ENCODE data around the gene ADAM22.

ADAM22 gene

DNA sequence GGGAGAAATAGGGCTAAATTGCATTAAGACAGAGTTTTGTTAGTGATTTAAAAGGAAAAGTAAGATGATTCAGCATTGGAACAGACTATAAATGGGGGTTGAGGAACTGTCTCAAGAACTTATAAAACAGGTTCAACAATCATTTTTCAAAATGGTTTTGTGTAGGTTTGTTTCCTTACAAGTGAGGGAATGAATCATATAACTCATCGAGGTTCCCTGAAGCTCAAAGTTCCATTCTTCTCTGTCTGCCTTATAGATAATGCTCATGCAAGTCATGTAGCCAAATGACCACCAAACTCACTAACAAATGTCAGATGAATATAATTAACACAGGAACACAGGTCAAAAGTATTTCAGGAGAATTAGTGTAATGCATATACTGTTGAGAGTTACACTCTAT lies 27.7 kb downstream of the ADAM22 start:
- DNase-seq (ENCODE audit: low spot score): no peak

DNA sequence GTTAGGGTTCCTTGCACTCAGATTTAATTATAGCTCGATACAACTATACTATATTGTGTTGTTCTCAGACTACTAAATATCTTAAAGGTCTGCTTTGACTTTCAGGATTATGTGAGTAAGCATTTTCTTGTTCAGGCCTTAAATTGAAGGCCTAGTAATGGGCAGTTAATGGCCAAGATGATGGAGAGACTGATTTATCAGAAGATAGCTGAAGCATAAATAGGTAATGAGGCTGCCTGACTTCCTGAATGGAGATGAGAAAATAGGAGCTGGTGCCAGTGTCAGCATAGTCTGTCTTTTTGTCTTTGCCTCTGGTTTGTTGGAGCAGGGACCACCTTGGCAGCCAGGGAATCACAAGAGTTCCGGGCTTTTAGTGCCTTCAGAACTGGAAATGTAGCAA lies 32.2 kb downstream of the ADAM22 start:
- no peak for DNase-seq (ENCODE audit: low spot score)

DNA sequence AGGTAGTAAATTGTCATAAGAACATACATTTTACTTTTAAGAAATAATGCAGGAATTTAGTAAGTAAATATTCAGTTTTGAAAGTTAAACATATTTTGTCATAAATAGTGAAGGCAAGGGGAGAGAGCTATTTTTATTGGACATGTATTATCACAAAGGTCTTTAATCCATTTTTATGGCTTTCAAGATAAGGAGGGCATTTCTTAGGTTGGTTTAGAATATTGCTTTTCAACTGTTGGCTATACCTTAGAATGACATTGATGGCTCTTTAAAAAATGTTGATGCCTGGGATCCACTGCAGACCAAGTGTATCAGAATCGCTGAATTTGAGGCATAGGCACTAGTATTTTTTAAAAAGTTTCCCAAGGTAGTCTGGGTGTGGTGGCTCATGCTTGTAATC lies 34.0 kb downstream of the ADAM22 start:
- no peak for DNase-seq (ENCODE audit: low spot score)

DNA sequence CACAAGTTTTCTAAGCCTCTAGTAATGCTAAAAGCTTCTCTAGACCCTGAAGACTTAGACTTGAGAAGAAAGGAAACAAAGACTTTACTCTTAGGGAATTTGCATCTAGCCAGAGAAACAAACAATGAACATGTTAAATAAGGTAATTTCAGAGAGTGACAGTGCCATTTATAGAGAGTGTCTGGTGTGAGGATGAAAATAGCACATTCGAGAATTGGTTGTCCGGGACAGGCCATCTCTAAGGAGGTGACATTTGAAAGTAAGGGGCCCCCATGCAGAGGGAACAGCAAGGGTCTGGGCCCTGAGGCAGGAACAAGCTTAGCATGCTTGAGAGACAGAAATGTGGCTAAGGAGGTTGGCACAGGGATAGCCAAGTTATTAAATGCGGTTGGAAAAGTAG lies 48.1 kb downstream of the ADAM22 start:
- DNase-seq (ENCODE audit: low spot score): no peak

GRCh38 chr7:87984088-87984487 lies 50.0 kb downstream of the ADAM22 start:
- DNase-seq (ENCODE audit: low spot score): no peak

DNA sequence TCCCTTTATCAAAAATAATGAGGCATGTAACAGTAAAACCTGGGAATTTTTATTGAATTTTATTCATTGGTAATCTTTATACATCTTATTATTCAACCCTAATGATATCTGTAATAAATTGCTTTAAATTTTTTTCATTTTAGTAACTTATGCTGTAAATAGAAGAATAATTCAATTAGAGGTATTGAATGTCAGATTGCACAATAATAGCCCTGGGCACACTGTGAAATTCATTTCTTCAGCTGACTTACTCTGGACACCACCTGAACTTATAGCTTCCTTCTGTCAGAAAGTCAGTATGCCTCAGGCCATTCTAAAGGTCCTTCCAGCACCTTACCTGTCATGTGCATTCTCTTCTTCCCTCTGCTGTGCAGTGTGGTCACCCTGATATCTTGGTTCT lies 59.2 kb downstream of the ADAM22 start:
- DNase-seq (ENCODE audit: low spot score): no peak

DNA sequence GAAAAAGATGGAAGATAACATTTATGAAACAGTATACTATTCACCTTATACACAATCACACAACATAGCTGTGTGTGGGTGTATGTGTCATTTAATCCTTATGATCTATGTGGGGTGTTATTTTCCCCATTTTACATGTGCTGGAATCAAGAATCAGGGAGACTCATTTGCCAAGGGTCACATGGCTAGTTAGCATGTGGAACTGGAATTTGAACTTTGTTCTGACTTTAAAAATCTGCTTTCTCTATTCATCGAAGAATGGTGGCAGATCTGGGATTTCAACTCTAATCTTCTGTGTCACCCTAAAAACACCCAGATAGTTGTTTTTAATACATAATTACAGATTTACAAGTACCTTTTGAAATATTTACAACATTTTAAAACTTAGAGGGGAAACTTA lies 65.2 kb downstream of the ADAM22 start:
- no peak for DNase-seq (ENCODE audit: low spot score)

GRCh38 chr7:88001744-88002530 lies 67.9 kb downstream of the ADAM22 start:
- no peak for DNase-seq (ENCODE audit: low spot score)

DNA sequence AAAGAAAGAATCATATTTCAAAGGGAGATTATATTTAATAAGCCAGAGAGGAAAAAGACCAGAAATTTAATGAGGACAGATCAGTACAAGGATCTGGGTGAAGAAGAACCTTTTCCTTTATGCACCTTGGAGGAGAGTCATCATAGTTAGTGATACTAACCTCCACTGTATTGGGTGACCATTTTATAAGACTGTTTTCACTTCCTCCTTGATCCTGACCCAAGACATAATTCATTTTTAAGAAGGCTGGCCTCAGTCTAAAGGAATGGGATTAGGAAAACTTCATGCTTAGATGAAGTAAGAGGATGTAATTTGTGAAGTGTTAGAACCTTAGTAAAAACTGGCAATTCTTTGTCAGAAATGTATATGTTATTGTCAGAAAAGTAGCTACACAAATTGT lies 68.6 kb downstream of the ADAM22 start:
- DNase-seq (ENCODE audit: low spot score): no peak

DNA sequence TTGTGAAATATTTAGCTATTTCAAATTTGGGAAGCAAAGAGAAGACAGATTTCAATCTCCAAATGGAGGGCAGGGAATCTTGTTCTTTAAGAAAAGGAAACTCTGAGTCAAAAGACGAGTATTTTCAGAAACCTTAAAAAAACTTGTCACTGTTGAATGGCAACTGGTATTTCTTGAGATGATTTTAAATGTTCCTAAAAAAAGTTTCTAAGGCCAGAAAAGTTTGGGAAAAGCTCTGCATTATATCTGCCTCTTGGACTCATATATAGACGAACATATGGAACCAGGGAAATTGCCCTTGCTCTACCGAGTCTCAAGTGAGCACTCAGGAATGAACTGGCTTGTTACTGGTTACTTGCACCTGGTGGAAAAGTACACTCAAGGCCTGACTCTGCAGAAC lies 69.5 kb downstream of the ADAM22 start:
- DNase-seq (ENCODE audit: low spot score): no peak

GRCh38 chr7:88005191-88005590 lies 71.1 kb downstream of the ADAM22 start:
- DNase-seq (ENCODE audit: low spot score): no peak

DNA sequence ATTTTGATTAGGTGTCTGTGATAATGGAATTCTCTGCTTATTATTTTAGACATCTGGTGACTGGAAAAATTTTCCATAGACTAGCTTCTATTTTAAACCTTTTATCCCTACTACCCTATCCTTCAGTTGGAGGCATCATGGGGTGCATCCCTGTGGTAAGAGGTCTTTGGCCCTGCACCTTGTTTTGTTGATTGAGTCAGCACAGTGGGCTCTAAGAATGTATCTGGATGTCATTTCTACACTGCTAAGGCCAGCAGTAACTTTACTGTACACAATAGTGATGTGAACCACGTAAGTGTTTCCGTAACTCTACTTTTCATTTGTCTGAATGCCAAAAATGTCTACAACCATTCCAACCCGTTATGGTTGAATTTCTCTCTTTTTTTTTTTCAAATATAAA lies 75.6 kb downstream of the ADAM22 start:
- DNase-seq (ENCODE audit: low spot score): no peak

GRCh38 chr7:88012086-88012485 lies 78.0 kb downstream of the ADAM22 start:
- no peak for DNase-seq (ENCODE audit: low spot score)

GRCh38 chr7:88013981-88014380 lies 79.9 kb downstream of the ADAM22 start:
- no peak for DNase-seq (ENCODE audit: low spot score)

DNA sequence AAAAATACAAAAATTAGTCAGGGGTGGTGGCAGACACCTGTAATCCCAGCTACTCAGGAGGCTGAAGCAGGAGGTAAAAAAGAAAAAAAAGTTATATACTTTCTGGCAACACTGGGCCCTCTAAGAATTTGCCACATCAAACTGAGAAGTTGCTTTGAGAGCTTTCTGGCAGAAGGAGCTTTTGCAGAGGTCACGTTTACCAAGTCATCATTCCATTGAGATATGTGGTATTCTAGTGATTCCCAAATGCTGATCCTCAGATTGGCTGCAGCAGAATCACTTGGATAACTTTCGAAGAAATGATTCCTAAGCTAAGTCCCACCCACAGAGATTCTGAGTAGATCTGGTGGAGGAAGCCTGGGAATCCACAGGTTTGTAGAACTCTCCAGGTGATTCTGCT lies 80.5 kb downstream of the ADAM22 start:
- no peak for DNase-seq (ENCODE audit: low spot score)

DNA sequence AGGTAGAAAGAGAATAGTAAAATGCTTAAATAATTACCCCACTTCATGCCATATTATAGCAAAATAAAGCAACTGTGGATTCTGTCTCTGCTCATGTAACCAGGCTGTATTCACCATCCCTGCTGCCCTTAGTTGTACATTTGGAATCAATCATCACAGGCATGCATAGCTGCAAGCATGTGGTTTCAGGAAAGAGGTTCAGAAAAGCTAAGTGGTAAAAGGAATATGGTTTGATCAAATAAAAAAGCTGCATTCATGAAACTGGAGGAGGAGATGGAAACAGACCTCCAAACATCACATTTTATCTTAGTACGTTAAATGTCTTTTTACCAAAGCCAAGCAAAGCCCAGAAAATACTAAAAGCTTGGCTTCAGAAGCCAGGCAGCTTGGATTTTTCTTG lies 81.3 kb downstream of the ADAM22 start:
- no peak for DNase-seq (ENCODE audit: low spot score)

DNA sequence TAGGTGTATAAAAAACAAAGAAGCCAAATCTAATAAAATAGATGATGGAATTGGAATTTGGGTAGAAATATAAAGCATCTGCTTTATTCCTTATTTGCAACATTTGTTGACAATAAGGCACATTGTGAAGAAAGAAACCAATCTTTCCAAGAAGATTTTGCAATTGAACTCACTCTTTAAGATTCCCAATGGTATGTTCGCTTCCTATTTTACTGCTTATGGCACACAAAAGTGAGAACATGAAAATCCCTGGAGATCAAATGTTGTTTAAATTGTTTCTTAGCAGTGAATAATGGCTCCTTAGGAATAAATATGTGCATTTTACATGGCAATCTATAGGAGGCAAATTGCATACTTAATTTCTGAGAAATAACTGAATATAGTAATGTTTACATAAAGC lies 84.5 kb downstream of the ADAM22 start:
- no peak for DNase-seq (ENCODE audit: low spot score)

DNA sequence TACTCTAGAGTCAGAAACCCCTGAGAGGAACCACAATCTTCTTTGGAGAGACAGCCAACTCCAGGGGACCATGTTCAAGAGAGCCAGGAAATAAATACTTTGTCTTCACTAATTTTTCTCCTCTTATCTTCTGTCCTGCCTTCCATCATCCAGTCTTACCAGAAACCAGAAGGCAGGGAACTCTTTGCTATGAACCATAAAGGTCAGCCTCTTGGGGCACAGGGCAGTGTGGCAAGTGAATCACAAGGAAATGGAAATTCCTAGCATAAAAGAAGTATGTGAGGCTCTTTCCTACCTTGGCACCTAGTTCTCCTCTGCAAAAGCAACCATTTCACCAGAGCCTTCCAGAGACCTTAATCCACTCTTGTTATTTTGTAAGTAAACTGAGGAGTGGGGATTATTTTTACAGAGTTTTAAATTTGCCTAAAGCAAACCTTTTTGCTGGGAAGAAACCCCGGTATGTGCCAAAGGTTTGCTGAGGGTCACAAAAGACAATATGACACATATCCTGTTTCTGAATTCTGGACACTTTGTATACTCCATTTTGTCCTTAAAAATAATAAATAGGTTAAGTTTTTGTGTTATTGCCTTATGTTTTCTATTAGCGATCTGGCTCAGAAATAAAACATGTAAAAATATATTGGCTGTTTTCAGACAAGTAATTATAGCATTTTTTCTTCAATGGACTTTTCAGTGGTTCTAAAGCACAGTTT lies 87.1 kb downstream of the ADAM22 start:
- DNase-seq (ENCODE audit: low spot score): no peak

- no peak for DNase-seq (ENCODE audit: low spot score)
Measured at GRCh38 chr7:88027724-88028123, 93.7 kb downstream of the ADAM22 start.

DNA sequence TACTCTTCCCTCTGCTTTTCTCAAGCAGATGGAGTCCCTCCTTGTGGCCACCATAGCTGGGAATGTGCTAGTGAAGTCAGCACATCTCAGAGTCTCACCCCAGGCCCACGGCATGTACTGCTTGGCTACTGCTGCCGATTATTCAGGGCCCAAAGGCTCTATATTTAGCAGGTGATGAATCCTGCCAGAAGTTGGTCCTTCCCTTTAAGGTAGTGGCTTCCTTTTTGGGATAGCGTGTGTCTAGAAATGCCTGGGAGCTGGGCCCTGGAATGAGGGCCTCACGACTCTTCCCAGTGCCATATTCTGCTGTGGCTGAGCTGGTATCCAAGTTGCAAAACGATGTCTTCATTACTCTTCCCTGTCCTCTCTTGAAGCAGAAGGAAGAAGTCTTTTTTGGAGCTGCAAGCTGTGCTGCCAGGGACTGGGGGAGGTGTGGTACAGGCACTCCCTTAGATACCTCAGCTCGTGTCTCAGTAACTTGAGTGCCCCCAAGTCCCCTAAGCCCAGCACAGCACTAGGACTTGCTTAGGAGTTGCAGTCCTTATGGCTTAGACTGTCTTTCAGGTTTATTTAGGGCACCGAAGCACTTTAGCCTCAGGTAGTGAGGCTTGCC lies 100.1 kb downstream of the ADAM22 start:
- no peak for DNase-seq (ENCODE audit: low spot score)

DNA sequence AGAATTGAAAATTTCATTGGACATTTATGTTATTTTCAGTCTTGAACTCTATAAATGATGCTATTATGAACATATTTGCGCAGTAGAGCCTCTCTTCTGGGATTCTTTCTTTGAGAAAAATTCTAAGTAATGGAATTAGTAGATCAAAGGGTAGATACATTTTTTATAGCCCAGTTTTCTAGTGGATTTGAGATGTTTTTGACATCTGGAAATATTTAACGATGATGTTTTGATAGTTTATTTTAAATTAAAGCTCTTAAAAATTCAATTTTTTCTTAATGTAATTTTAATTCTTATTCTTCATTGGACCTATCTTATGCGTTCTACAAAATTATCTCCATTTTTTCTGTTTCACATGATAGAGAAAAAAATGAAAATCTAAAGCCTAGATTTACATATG lies 103.0 kb downstream of the ADAM22 start:
- DNase-seq (ENCODE audit: low spot score): no peak

DNA sequence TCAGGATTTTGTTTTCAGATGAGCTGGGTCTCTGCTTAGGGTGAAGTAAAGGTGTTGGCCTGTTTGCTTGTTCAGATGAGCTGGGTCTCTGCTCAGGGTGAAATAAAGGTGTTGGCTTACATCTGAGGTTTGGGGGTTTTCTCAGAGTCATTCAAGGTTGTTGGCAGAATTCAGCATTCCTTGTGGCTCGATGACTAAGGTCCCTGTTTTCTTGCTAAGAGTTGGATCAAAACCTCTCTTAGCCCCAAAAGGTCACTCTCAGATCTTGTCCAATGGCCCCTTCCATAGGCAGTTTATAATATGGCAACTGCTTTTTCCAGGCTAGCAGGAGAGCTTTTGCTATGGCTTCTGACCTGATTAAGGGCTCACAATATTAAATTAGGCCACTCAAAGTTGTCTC lies 106.6 kb downstream of the ADAM22 start:
- DNase-seq (ENCODE audit: low spot score): no peak

DNA sequence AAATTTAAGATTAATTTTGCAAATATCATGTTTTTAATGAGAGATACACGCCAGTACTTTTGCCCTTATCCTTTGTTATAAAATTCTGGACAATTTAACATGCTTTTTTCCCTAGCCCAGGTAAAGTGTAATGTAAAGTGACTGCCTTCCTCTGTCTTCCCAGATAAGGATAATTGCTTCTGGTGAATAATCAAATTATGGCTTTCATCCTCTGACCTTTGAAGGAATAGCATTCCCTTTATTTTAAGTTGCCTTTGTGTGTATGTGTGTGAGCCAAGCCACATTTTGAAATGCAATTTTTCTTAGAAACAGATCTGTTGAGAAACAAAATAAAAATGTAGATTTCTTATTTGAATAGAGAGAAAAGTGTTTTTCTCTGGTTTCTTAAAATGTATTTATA lies 107.5 kb downstream of the ADAM22 start:
- DNase-seq (ENCODE audit: low spot score): no peak

Data from NAMALWA (cell line).